ENCODE results near the gene CLCN2.

CLCN2 gene

DNA sequence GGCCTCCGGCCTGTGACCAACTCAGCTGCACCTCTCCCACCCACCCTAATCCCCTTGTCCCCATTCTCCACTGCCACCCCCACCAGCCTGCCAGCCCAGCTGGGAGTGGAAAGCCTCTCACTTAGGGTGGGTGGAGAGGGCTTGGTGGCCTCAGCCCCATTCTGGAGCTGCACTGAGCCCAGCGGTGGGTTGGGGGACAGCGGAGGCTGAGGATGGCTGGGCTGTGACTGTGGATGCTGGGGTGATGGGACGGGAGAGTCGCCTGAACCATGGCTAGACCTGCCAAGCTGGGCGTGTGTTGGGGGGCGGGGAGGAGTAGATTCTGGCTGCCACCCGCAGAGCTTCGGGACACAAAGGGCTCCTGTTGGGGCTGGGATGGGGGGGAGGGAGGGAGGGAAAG is 1.8 kb downstream of the CLCN2 start:
- DNase-seq: no peak

DNA sequence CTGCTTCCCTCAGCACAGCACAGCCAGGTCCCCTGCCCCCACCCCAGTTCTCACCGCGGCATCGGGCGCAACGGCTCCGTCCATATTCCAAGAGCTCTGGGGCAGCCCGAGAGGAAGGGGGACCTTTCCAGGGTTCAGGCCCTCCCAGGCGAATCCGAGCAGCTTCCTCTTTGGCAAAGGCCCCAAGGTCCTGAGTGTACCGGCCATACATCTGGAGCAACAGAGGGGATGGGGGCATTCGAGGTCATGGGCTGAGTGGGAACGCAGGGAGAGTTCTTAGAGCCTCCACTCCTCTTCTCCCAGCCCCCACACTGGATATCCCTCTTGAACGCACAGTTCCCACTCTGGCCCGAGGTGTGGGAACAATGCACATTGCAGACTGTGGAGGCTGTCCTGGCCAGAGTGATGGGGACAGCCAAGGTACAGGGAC is 2.5 kb downstream of the CLCN2 start:
- DNase-seq: no peak

DNA sequence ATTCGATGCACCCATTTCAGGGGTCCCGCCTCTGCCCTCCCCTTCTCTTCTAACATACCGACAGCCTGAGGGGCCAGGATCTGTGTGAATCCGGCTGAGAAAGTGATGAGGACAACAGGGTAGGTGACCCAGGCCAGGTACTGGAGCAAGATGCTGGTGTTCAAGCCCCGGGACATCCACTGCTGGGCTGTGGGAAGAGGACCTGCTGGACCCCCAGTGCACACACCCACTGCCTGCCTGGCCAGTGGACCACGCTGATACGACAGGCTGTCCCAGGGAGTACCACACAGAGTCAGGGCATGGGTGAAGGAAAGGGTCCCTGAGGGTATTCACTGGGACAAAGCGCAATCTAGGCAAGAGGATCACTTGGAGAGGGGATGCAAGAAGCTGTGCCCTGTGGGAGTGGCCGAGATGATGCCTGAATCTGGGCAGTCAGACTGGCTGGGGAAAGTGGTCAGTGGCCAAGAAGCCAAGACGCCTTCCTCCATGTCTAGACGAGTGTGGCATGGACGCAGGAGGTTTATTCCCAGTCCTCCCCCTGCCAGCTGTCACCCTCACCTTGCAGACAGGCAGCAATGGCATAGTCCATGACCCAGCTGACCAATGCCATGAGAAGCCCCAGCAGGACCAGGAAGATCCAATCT is 3.2 kb downstream of the CLCN2 start:
- no peak for DNase-seq

DNA sequence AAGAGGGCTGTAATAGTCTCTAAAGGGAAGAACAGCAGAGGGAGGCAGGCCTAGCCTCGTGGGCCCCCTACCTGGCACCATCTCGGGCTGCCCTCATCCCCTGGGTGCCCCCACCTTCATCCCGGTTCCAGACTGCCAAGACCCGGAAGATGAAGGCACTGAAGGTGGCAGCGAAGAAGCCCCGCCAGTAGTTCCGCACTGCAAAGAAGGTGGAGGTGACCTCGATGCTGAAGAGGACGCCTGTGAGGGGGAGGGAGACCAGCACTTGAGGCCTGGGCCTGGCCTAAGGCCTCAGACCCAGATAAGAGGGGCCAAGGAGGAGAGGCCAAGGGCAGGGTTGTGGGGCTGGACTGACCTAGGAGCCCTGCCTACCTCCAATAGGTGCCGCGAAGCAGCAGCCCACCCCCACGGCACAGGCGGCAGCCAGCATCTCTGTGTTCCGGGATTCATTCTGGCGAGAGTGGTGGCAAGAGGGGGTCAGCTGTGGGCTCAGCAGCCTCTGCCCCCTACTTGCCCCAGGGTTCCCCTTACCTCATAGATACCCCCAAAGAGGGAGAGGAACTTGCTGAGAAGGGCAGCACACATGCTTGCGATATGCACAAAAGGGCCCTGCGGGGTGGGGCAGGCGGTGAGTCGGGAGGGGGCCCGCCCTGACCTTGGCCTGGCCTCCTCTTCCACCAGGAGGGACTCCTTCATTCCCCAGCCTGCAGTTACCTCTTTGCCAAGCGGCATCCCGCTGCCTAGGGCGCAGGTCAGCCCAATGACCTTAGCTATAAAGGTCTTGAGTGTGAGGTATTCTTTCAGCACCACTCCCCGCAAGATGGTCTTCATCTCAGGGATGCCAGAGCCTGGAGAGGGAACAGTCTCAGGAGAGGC is 3.9 kb downstream of the CLCN2 start:
- DNase-seq: no peak

DNA sequence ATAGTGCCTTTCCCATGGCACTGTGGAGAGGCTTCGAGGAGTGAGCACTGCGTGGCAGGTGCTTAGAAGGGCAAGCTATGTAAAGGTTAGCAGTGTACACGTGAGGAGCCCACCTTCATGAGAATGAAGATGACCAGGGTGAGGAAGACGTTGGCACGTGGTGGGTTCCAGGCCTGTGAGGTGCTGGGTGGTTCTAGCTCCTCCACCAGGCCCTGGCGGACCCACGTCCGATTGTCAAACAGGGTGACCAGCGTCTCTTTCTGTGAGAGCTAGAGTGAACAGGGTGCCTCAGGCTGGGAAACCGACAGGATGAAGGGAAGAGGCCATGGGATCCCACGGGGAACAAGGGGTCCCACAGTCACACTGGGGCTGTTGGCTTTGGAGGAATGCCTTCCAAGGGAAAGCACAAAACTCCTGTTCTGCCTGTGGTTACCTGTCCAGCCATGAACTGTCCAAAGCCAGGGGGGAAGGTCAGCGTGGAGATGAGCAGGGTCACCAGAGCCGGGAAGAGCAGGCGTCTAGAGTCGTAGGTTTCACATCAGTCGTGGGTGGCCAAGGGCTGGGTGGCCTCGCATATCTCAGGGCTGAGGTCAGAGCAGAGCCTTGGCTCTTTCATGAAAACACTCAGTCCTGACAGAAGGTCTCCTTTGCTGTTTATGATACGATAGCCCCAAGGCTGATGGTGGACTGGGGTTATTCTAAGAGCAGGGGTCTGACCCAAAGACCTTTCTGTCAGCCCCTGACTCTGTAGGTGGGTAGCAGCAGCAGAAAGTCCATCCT is 6.0 kb downstream of the CLCN2 start:
- no peak for DNase-seq

DNA sequence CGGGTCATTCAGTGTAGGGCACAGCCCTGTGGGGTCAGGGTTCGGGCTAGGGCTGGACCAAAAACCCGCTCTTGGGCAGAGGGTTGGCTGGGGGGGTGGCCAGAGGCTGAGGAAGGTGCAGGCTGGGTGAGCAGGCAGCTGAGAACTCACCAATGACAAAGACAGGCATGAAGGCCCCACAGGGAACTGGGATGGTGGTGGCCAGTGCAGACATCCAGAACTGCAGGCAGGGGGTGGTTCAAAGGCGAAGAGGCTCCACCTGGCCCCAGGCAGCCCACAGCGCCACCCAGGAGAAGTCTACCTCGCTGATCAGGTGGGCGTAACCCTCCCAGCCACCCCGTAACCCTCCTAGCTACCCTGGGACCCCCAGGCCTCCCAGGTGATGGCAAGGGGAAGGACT is 6.7 kb downstream of the CLCN2 start:
- DNase-seq: no peak

DNA sequence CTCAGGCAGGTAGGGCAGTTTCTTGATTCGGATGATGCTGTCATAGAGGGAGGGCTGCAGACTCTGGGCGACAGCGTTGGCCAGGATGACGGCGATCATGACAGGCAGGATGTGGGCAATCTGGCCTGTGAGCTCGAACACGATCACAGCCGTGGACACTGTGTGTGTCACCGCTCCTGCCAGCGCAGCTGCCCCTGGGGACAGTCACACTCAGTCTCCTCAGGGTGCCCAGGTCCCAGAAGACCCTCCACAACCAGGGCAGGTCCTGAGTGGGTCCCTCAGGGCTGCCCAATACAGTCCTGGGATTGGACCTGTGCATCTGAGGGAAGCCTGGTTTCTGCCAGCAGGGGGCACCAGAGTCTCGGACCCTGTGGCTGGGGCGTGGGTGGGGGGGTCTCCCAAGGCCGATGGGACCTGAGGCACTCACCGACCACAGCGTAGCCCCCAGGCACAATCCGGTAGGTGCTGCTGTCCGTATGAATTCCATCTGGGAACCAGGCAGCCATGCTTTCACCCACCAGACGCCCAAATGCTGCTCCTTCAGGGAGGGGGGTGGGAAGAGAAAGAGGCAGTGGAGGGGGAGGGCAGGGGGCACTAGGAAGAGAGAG is 7.2 kb downstream of the CLCN2 start:
- DNase-seq: peak; percentile 16

DNA sequence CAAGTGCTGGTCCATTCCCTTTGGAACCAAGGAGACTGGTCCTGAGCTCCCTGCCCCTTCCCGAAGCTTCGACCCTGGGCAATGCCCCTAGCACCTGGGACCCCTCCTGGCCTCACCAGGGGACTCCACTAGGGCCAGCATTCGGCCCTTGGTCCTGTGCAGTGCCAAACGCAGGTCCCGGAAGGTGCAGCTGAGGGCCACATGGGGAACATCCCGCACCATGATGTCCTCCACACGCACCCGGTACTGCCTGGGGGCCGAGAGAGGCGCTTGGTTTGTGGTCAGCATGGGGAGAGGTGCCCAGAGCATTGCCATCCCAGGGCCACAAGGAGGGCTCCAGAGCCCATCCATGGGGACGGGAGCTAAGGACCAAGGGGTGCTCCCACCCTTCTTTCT is 7.9 kb downstream of the CLCN2 start:
- no peak for DNase-seq

DNA sequence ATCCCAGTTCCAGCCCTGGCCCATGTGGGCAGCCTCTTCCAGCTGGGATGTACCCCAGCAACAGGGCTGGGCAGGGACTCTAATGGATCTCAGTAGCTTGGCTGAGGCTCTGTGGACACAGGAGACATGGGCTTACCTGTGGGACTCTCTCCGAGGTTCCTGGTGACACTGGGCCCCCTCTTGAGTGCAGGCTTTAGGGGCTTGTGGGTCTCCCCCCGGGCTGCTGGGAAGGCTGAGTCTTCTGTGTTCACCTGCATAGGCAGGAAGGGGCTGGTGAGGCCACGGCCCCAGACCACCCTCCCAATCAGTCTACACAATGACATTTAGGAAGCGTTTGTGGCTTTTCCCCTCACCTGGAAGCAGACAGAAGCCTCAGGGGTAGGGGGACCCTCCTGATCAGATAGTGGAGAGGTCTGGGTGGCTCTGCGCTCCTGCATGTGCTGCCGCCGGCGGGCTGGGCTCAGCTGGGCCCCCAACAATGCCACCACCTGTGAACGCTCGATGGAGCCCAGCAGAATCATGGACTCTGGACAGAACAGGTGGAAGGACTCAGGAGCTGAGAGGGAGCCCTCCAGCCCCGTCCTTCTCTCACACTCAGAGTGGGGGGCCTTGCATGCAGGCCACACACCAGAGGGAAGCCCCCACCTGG is 8.4 kb downstream of the CLCN2 start:
- DNase-seq: no peak

DNA sequence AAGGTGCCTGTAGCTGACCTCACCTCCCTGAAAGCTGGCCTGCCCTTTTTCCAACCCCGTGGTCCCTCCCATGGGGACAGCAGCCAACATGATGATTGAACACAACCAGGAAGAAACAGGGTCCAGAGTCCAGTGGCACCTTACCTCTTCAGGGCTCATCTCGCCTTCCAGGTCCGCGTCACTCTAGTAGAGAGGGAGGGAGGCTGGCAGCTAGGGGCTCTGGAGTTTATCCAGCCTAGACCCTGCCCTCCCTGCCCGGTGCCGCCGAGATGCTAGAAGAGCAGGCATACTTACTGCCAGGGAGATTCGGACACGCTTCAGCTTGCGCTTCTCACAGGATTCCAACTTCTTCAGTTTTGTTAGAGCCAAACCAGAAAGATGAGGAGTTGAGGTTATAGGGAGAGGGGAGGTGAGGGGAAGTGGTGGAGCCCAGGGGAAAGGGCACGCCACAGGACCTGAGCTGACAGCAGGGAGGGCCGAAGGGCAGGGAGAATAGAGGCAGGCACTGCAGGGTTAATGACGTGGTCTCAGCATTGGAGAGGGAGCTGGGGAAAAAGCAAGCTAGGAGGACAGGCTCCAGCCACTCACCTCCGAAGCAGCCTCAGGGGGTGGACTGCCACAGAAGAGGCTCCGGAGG is 9.1 kb downstream of the CLCN2 start:
- no peak for DNase-seq

DNA sequence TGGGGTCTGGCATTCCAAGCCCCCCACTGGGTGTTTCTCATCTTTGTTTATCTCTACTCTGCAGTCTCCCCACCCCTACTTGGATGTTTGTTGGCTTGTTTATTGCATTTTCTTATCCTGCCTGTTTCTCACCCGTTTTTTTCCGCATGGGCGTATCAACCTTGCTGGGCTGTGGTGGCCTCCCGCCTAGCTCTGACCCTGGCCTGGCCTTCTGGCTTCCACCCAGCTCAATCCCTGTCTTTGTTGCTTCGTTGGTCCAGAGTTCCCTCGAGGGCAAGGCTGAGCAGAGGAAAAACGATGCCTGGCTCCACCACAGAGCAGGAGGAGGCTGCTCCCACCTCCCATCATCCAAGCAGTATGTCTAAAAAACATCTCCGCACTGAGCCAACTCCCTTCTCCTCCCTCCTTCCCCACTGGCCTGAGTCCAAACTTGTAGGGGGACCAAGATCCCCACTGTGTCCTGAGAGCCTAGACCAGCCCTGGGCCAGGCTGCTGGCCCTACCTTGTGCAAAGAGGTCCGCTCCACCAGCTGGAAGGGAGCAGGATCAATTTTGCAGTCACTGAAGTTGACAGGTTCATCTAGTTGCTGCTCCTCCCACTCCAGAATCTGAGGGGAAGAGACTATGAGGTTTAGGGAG is 9.8 kb downstream of the CLCN2 start:
- no peak for DNase-seq

DNA sequence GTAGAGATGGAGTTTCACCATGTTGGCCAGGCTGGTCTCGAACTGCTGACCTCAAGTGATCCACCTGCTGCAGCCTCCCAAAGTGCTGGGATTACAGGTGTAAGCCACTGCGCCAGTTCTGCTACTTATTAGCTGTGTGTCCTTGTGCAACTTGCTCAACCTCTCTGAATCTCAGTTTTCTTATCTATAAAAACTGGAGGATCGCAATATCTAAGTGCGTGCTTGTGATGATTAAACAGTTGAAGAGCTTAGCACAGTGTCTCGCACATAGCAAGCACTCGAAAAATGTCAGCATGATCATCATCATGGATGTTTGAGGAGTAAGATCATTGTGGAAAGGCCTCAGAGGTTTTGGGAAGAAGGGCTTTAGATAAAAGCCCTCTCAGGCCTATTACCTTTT is 10.8 kb downstream of the CLCN2 start:
- no peak for DNase-seq

DNA sequence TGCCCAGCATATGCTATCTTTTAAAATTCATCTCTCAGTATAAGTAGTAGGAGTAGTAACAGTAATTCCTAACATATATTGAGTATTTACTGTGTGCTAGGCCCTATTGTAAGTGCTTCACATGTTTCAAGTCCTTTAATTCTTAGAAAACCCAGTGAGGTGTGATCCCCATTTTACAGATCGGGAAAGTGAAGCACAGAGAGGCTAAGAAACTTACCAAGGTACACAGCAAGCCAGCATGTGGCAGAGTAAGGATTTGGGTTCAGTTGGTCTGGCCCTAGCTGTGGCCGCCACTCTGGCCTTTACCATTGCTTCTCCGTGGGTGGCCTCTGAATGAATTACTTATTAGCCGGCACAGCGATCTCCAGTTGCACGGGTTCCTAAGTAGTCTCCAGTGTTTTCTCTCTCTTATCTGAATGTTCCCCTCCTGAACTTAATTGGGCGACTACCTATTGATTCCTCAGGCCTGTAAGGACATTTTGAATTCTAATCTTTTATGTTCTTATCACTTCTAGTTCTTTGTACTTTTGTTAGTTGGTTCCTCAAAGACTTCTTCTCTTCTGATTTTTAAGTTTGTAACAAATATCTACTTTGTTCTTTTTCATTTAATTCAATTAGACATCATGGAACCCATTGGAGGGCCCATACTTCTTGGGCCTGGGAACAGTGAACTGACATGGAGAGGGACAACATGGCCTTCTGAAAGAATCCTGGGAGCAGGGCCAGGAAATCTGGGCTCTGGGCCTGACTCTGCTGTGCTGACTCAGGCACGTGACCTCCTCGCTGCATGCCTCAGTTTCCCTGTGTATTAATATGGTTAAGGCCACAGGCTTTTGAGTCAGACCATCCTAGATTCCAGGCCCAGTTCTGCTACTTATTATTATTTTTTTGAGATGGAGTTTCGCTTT is 11.6 kb downstream of the CLCN2 start:
- DNase-seq: no peak

DNA sequence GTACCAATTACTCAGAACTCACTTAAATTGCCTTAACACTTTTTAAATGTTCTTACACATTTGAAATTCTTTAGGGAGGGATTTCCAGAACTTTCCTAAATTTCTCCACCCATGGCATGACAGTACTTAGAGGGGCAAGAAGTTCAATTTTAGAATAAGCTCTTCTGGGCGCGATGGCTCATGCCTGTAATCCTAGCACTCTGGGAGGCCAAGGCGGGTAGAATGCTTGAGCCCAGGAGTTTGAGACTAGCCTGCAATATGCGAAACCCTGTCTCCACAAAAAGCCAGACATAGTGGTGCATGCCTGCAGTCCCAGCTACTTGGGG is 13.4 kb downstream of the CLCN2 start:
- no peak for DNase-seq

DNA sequence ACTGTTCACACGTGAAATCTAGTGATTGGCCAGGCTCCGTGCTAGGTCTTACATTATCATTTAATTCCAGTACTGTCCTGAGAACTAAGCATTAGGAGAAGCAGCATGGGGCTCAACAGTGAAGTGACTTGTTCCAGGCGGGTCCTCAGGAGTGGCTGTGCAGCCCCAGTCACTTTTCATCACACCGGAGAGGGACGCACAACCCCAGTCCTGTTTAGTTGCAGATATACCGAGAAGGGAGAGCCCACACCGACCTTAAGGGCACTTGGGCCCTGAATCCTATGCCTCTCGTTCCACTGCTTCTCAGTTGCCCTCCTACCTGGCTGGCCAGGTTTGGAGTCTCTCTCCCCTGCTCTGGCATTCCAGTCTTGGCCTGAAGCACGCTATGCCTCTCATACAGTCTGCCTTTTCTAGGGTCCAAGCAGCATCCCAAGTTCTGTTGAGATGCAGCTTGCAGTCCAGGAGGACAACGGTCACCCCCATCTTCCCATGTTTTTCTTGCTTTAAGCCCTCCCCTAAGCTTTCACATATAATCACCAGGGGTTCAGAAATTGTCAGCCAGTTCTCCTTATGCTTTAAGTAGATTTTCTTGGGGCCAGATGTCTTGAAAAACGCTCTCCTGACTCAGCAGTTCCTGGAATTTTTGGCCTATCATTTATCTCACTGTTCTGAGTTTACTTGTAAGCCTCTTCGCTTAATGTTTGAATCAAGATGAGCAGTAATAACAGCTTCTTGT is 13.9 kb downstream of the CLCN2 start:
- DNase-seq: no peak

DNA sequence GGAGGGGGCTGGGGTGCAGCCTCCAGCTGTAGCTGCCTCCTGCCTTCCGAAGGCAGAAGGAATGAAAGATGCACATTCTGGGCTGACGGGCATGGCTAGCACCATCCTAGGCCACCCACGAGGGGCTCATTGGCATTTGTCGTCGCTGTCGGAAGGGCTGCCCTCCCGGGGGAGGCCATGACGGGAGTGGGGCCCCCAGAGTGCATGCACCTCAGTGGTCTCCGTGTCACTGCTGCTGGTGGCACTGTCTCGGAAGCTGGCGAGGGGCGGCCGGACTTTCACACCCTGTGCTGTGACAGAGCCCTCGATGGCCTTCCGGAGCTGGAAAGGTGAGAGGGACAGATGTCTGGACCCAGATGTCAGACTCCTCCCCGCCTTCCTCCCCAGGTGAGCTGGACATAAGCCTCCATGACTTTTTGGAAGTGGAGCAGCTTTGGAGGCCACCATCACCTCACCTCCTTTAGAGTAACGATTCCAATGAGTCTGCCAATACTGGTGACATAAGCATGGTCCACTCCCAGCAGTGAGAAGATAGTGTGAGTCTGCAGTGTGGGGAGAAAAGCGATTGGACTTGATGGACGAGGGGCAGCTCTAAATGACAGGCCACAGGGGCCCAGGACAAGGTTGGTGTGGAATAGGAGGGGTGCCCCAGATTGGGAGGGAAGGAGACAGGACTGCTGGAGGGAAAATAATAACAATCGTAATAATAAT is 14.8 kb downstream of the CLCN2 start:
- no peak for DNase-seq

DNA sequence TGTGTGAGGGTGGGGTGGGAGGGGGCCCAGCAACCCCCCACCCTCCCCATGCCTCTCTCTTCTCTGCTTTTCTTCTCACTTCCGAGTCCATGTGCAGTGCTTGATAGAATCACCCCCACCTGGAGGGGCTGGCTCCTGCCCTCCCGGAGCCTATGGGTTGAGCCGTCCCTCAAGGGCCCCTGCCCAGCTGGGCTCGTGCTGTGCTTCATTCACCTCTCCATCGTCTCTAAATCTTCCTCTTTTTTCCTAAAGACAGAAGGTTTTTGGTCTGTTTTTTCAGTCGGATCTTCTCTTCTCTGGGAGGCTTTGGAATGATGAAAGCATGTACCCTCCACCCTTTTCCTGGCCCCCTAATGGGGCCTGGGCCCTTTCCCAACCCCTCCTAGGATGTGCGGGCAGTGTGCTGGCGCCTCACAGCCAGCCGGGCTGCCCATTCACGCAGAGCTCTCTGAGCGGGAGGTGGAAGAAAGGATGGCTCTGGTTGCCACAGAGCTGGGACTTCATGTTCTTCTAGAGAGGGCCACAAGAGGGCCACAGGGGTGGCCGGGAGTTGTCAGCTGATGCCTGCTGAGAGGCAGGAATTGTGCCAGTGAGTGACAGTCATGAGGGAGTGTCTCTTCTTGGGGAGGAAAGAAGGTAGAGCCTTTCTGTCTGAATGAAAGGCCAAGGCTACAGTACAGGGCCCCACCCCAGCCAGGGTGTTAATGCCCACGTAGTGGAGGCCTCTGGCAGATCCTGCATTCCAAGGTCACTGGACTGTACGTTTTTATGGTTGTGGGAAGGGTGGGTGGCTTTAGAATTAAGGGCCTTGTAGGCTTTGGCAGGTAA is 15.9 kb downstream of the CLCN2 start:
- peak; percentile 44 for DNase-seq

DNA sequence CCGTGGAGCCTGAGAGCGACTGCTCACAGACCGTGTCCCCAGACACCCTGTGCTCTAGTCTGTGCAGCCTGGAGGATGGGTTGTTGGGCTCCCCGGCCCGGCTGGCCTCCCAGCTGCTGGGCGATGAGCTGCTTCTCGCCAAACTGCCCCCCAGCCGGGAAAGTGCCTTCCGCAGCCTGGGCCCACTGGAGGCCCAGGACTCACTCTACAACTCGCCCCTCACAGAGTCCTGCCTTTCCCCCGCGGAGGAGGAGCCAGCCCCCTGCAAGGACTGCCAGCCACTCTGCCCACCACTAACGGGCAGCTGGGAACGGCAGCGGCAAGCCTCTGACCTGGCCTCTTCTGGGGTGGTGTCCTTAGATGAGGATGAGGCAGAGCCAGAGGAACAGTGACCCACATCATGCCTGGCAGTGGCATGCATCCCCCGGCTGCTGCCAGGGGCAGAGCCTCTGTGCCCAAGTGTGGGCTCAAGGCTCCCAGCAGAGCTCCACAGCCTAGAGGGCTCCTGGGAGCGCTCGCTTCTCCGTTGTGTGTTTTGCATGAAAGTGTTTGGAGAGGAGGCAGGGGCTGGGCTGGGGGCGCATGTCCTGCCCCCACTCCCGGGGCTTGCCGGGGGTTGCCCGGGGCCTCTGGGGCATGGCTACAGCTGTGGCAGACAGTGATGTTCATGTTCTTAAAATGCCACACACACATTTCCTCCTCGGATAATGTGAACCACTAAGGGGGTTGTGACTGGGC is 16.7 kb downstream of the CLCN2 start:
- no peak for DNase-seq

All from NCI-H1105 treated with DMSO at 0.1 percent for 48 hours (cell line).